HCT116 (cell line): ENCODE data around the gene GSTT2B. TPM values are rescaled to one million over a fixed set of nuclear protein-coding genes. Genes with fewer than 3 reads are reported as not detected.

Experiments used
- ATAC-seq: fragments of 200-7000 bp; cut with Tn5 transposase; 2 replicates; pipeline ENCODE4 v1.9.1; 2020; ENCODE audit warnings: mild to moderate bottlenecking, moderate library complexity
- BruUV-seq: library from RNA; stranded (reverse); fragments of 400-500 nt; replicated peaks from 2 replicates; lab custom pipeline; 2021; lab: Mats Ljungman, UMichigan
- CTCF ChIA-PET: fragments of 300-600 bp; sonication (Branson Sonifier 250); formaldehyde crosslinking; loops from one replicate; lab custom pipeline; 2021; ENCODE audit warnings: antibody characterized with exemption; lab: Charles Lee
- POLR2A ChIA-PET: fragments of 300-600, 350-600 bp; sonication (Branson Sonifier 250); formaldehyde crosslinking; loops from one replicate; lab custom pipeline; 2021; ENCODE audit warnings: antibody characterized with exemption; lab: Charles Lee
- RAD21 ChIA-PET, 2 experiments: fragments of 300-600 bp; sonication (Branson Sonifier 250); formaldehyde crosslinking; loops; one replicate each; lab custom pipeline; 2023; ENCODE audit warnings: low total read pairs in 2 of 2; ENCODE audit not compliant: uncharacterized antibody in 2 of 2, unreplicated experiment in 2 of 2, low non-redundant PET in 1 of 2; lab: Charles Lee
- DNase-seq: peaks from one replicate; pipeline ENCODE4 v3.0.0-alpha.2; 2010; ENCODE audit warnings: low read depth, low spot score
- H2AFZ ChIP-seq: fragments of 200-600 bp; shearing (Covaris generic), sonication (generic); 2 replicates; pipeline ENCODE4 v1.6.1; 2017; ENCODE audit warnings: low read depth, mixed run types, mixed read lengths, antibody characterized with exemption, low read length; ENCODE audit not compliant: poor library complexity, severe bottlenecking
- H3K27ac ChIP-seq: 2 replicates; pipeline ENCODE4 v1.5.1; 2012; ENCODE audit warnings: low read depth, low read length
- H3K27me3 ChIP-seq: fragments of 200-600 bp; sonication (generic); 2 replicates; pipeline ENCODE4 v1.6.1; 2016; ENCODE audit warnings: mixed run types, low read length, mixed read lengths; ENCODE audit not compliant: insufficient read depth
- H3K36me3 ChIP-seq, 2 experiments: fragments of 200-500 bp in 1 of 2; fragments of 200-600 bp in 1 of 2; sonication (Bioruptor generic) in 1 of 2; sonication (generic) in 1 of 2; 2 replicates each; pipeline versions ENCODE4 v1.5.1 to v1.6.1; 2014 to 2016; ENCODE audit warnings: low read length in 2 of 2, inconsistent platforms in 1 of 2, mixed read lengths in 1 of 2, mixed run types in 1 of 2; ENCODE audit not compliant: insufficient read depth in 2 of 2, control insufficient read depth in 1 of 2
- H3K4me1 ChIP-seq, 2 experiments: fragments of 200-600 bp in 1 of 2; sonication (generic) in 1 of 2; 2 replicates each; pipeline versions ENCODE4 v1.5.1 to v1.6.1; 2012 to 2017; ENCODE audit warnings: low read length in 2 of 2, inconsistent platforms in 1 of 2, mild to moderate bottlenecking in 1 of 2, mixed read lengths in 1 of 2, mixed run types in 1 of 2, moderate library complexity in 1 of 2; ENCODE audit not compliant: insufficient read depth in 2 of 2, control insufficient read depth in 1 of 2
- H3K4me2 ChIP-seq: fragments of 200-600 bp; sonication (generic); 2 replicates; pipeline ENCODE4 v1.6.1; 2017; ENCODE audit warnings: mixed run types, low read length, mixed read lengths
- H3K4me3 ChIP-seq, 2 experiments: fragments of 200-600 bp in 1 of 2; sonication (generic) in 1 of 2; replicated peaks in 1 of 2; 2 replicates each; pipeline ENCODE4 v1.5.1; 2011 to 2016; ENCODE audit warnings: low read length in 2 of 2, control low read depth in 1 of 2, low read depth in 1 of 2, mild to moderate bottlenecking in 1 of 2, mixed read lengths in 1 of 2, mixed run types in 1 of 2
- H3K79me2 ChIP-seq: fragments of 200-600 bp; sonication (generic); 2 replicates; pipeline ENCODE4 v1.6.1; 2017; ENCODE audit warnings: mild to moderate bottlenecking, mixed run types, low read length, moderate library complexity, mixed read lengths; ENCODE audit not compliant: insufficient read depth
- H3K9ac ChIP-seq: fragments of 200-600 bp; sonication (generic); 2 replicates; pipeline ENCODE4 v1.6.1; 2016; ENCODE audit warnings: low read length, mixed read lengths
- H3K9me2 ChIP-seq: fragments of 200-600 bp; sonication (generic), shearing (Covaris generic); 2 replicates; pipeline ENCODE4 v1.6.1; 2017; ENCODE audit warnings: mixed run types, mild to moderate bottlenecking, moderate library complexity; ENCODE audit not compliant: insufficient read depth
- H3K9me3 ChIP-seq, 2 experiments: fragments of 200-500 bp in 1 of 2; fragments of 200-600 bp in 1 of 2; sonication (Bioruptor generic) in 1 of 2; sonication (generic) in 1 of 2; 2 replicates each; pipeline ENCODE4 v1.6.1; 2014 to 2017; ENCODE audit warnings: low read length in 2 of 2, mixed read lengths in 2 of 2, inconsistent platforms in 1 of 2, low read depth in 1 of 2, mild to moderate bottlenecking in 1 of 2, mixed run types in 1 of 2, moderate library complexity in 1 of 2; ENCODE audit not compliant: control insufficient read depth in 1 of 2, insufficient read depth in 1 of 2
- H4K20me1 ChIP-seq: fragments of 200-600 bp; sonication (generic), shearing (Covaris generic); 2 replicates; pipeline ENCODE4 v1.6.1; 2017; ENCODE audit warnings: mixed run types, mild to moderate bottlenecking, moderate library complexity; ENCODE audit not compliant: insufficient read depth
- CBX3 ChIP-seq: IDR thresholded peaks from 2 replicates; pipeline ENCODE4 v1.6.1; 2012; ENCODE audit warnings: low read depth
- EZH2 ChIP-seq: fragments of 200-600 bp; sonication (generic); IDR thresholded peaks from 2 replicates; pipeline ENCODE4 v1.6.1; 2017; ENCODE audit warnings: antibody characterized with exemption, mixed run types
- JUND ChIP-seq: IDR thresholded peaks from 2 replicates; pipeline ENCODE4 v1.6.1; 2012
- MAX ChIP-seq: IDR thresholded peaks from 2 replicates; pipeline ENCODE4 v1.6.1; 2012
- RAD21 ChIP-seq: IDR thresholded peaks from 2 replicates; pipeline ENCODE4 v1.6.1; 2012; ENCODE audit warnings: low read depth, mild to moderate bottlenecking
- REST ChIP-seq: IDR thresholded peaks from 2 replicates; pipeline ENCODE4 v1.6.1; 2012; ENCODE audit warnings: low read depth
- SRF ChIP-seq: IDR thresholded peaks from 2 replicates; pipeline ENCODE4 v1.6.1; 2012; ENCODE audit warnings: low read depth
- ZNF274 ChIP-seq: fragments of 200-500 bp; sonication (Bioruptor generic); IDR thresholded peaks from 2 replicates; pipeline ENCODE4 v1.6.1; 2014; ENCODE audit warnings: mild to moderate bottlenecking, low read depth, low read length, inconsistent platforms
- intact Hi-C: fragments of 100-400 bp; cut with micrococcal nuclease; formaldehyde crosslinking; loops from 2 replicates; pipeline ENCODE4 v1.10.0; 2022
- total RNA-seq: library from RNA; stranded (reverse); gene quantifications from one replicate; pipeline ENCODE4 v1.2.1, GENCODE V29; 2021; ENCODE audit not compliant: unreplicated experiment

The GSTT2B gene
- total RNA-seq, 1 experiment from 2014 or later = 14.3 TPM

- H2AFZ ChIP-seq = no peak overlapping the region
- peaks cover 6 to 8% of the 10 kb centered on the region in 2 experiments; a peak in 3 of 4 replicates for H3K4me1 ChIP-seq
- ATAC-seq (no peak), DNase-seq (no peak)
- H3K9me2 ChIP-seq = no peaks in the 10 kb centered on the region
- no peak overlapping the region for H3K27ac ChIP-seq
- BruUV-seq = no TSS peak
- no peaks in the 10 kb centered on the region; a peak in 1 of 4 replicates for H3K9me3 ChIP-seq
- peaks cover 30% of the 10 kb centered on the region for H3K79me2 ChIP-seq
- H3K9ac ChIP-seq = no peak overlapping the region
- ChIA-PET POLR2A (no interaction called here), CTCF (interaction anchor here (0.9 kb wide), 1 partner anchor 148 kb away, joined by 3 read pairs; no protein-coding TSS in a partner anchor), RAD21 (no interaction called here)
- 0 out of 2 replicates have a peak, but pooled peaks cover 5% of the 10 kb centered on the region for H4K20me1 ChIP-seq
- intact Hi-C loops = loop anchor here (5.0 to 10.0 kb wide), 2 partner anchors 145 to 762 kb away; no protein-coding TSS in a partner anchor
- H3K27me3 ChIP-seq = no peaks in the 10 kb centered on the region
- no peak overlapping the region for H3K4me3 ChIP-seq
- H3K36me3 ChIP-seq = no peaks in the 10 kb centered on the region
- TF ChIP-seq RAD21 (no peak), MAX (no peak), SRF (no peak), EZH2 (no peak), ZNF274 (no peak)
- no peak overlapping the region for H3K4me2 ChIP-seq
Observed at GRCh38 chr22:24009227-24010017, 48.4 kb upstream of the GSTT2B start.

- Histone ChIP-seq H3K4me2 (no peak overlapping the region), H3K9ac (no peak overlapping the region), H3K27me3 (no peaks in the 10 kb centered on the region), H2AFZ (no peak overlapping the region), H3K4me3 (no peak overlapping the region), H4K20me1 (0 out of 2 replicates have a peak, but pooled peaks cover 2% of the 10 kb centered on the region), H3K36me3 (no peaks in the 10 kb centered on the region), H3K9me2 (no peaks in the 10 kb centered on the region), H3K4me1 (peaks cover 6 to 8% of the 10 kb centered on the region in 2 experiments; a peak in 3 of 4 replicates), H3K27ac (no peak overlapping the region), H3K79me2 (peaks cover 22% of the 10 kb centered on the region), H3K9me3 (no peaks in the 10 kb centered on the region; a peak in 1 of 4 replicates)
- ChIA-PET POLR2A (no interaction called here), RAD21 (no interaction called here), CTCF (no interaction called here)
- no peak for TF ChIP-seq CBX3
- no peak for TF ChIP-seq JUND
- TF ChIP-seq REST = no peak
- intact Hi-C loops = loop anchor here (5.0 kb wide), 1 partner anchor 761 kb away; no protein-coding TSS in a partner anchor
- BruUV-seq = no TSS peak
- ATAC-seq (no peak), DNase-seq (no peak)
Observed at GRCh38 chr22:24008381-24009226, 47.6 kb upstream of the GSTT2B start.
